ENCODE measurements around the gene AP4E1.

DNA sequence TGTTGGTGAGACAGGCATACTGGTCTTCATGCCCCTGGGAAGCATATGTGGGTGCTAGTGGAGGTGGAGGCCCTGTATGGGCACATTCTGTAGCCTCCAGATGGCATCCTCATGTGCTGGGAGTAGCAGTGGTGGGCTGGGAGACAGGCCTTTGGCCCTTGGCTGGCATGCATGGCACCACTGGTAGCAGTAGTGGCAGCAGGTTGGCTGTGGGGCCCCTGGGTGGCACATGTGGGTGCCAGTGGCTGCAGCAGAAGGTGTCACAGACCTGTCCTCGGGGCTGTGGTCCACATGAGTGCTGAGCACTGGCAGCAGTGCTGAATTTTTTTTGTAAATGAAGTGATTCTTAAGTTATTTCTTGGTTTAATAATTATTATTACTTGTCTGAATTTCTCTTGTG, 115.0 kb downstream of the AP4E1 start:
- TF ChIP-seq, protein P1, sequence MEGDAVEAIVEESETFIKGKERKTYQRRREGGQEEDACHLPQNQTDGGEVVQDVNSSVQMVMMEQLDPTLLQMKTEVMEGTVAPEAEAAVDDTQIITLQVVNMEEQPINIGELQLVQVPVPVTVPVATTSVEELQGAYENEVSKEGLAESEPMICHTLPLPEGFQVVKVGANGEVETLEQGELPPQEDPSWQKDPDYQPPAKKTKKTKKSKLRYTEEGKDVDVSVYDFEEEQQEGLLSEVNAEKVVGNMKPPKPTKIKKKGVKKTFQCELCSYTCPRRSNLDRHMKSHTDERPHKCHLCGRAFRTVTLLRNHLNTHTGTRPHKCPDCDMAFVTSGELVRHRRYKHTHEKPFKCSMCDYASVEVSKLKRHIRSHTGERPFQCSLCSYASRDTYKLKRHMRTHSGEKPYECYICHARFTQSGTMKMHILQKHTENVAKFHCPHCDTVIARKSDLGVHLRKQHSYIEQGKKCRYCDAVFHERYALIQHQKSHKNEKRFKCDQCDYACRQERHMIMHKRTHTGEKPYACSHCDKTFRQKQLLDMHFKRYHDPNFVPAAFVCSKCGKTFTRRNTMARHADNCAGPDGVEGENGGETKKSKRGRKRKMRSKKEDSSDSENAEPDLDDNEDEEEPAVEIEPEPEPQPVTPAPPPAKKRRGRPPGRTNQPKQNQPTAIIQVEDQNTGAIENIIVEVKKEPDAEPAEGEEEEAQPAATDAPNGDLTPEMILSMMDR (IDR thresholded peaks at IDR 0.05; ENCODE audit: low read length): no peak
- TF ChIP-seq EZH2 (optimal IDR thresholded peaks at IDR 0.05; ENCODE audit: low read depth, low read length): no peak
- no peak for TF ChIP-seq EZH2phosphoT487 (IDR thresholded peaks at IDR 0.05; ENCODE audit: low read length)

All from MM.1S (cell line).